ENCODE results near the gene CAMTA1.
"Not testable (repeated sequence)": the region's sequence is repeated elsewhere in the genome, so short reads cannot be mapped to it uniquely, and the experiment has no call there.

CAMTA1 gene

DNA sequence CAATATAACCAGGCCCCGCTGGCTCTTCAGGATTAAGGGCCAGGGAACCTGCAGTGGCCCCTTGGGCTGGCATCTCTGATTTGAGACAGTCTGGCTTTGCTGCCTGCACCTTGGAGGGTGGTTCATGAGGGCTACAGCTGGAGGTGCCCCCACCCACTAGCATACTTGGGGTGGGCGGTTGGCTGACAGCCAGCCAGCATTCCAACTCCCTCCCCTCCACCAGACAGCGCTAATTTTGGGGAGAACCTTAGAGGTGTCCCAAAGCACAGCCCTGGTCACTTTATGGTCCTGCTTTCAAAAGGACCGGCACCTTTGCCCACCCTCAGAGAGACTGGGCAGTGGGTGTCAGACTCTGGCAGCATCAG, 805.2 kb downstream of the CAMTA1 start:
- no peak for DNase-seq (ENCODE audit: low spot score)

DNA sequence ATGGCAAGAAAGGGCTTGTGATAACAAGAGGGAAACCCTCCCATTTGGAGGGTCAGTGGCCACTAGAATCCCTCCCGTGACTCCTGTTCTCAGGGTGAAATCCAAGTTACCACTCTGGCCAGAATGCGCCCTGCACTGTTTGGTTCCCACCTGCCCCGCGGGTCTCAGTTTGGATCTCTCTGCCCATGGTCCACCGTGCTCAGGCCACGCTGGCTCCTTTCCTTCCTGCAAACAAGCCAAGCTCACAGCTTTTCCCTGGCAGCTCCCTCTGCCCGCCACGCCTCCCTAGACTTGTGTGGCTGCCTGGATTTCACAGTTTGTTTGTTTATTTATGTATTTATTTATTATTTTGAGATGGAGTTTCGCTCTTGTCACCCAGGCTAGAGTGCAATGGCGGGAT, 806.3 kb downstream of the CAMTA1 start:
- no peak for DNase-seq (ENCODE audit: low spot score)

DNA sequence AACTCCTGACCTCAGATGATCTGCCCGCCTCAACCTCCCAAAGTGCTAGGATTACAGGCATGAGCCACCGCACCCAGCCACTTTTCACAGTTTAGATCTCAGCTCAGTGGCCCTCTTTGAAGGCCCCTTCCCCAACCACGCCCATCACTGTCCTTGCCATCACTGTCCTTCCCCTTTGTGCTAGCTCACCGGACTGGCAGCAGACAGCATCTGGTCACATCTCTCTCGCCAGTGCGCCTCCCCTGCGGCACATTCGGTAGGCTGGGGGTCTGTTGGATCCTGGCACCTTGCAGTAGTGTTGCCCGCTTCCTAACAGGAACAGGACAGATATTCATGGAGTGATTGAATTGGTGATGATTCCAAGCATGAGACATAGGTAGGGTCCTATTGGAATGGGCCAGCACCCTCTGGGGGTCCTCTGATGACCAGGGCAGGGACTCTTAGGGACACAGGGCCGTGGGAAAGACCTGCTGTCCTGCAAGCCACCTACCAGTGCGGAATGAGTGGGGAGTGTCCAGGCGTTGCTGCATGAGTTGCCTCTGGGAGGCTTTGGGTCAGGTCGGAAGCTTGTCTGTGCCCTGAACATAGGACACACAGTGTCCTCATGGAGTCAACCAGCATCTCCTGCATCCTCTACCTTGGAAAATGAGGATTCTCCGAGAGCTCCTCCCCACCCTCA, 807.0 kb downstream of the CAMTA1 start:
- no peak for DNase-seq (ENCODE audit: low spot score)

DNA sequence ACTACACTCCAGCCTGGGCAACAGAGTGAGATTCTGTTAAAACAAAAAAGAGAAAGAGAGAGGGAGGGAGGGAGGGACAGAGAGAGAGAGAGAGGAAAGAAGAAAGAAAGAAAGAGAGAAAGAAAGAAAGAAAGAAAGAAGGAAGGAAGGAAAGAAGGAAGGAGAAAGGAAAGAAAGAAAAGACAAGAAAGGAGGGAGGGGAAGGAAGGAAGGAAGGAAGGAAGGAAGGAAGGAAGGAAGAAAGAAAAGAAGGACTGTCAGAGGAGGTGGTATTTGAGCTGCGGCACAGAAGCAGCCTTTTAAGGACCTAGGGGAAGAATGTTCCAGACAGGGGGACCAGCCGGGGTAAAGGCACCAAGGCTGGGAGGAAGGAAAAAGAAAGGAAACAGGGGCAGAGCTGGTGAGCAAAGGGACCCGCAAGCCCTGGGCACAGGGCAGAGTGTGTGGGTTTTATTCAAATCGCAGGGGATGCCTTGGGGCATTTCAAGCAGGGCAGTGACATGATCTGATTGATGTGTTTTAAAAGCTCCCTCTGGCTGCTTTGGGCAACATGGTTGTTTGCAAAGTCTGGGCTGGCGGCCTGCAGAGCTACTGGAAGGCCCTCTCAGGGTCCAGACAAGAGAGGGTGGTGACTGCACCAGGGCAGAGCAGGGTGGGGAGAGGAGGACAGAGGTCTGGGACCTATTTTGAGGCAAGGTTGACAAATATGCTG, 808.9 kb downstream of the CAMTA1 start:
- no peak for DNase-seq (ENCODE audit: low spot score)

DNA sequence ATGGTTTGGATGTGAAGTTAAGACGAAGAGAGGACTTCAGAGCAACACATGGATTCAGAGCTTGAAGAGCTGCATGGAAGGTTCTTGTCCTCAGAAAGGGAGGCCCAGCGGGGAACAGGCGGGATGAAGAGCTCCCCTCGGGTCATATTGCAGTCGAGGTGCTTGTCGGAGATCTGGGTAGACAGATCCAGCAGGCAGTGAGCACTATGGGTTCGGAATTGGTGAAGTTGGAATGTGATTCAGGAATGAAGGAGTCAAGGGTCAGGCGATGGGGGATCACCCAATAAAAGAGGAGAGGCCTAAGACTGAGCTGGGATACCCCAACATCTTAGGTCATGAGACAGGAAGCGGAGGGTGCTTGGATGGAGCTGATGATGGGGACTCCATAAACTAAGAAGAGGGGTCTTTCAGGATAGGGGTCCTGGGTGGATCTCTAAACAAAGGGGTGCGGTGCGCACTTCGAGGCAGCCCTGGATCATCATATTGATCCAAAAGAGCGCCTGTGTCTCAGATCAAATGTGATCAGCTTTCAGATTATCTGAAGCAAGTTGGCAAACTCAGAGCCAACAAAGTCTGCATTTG, 809.6 kb downstream of the CAMTA1 start:
- no peak for DNase-seq (ENCODE audit: low spot score)

DNA sequence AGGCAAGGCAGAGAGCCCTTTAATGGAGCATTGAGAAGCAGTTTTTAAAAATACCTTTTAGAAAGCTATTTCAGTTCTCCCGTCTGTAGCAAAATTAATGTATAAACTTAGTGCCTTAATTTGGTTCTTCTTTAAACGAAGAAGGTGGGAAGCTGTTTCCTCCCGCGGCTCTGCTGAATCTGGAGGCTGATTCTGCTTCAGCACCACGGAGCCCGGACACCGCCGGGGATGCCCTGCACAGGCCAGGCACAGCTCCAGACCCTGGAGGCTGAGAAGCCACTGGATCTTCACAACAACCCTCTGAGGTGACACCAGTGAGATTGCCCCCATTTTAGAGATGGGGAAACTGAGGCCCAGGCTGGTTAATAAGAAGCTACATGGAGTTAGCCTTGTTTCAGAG, 810.1 kb downstream of the CAMTA1 start:
- no peak for DNase-seq (ENCODE audit: low spot score)

DNA sequence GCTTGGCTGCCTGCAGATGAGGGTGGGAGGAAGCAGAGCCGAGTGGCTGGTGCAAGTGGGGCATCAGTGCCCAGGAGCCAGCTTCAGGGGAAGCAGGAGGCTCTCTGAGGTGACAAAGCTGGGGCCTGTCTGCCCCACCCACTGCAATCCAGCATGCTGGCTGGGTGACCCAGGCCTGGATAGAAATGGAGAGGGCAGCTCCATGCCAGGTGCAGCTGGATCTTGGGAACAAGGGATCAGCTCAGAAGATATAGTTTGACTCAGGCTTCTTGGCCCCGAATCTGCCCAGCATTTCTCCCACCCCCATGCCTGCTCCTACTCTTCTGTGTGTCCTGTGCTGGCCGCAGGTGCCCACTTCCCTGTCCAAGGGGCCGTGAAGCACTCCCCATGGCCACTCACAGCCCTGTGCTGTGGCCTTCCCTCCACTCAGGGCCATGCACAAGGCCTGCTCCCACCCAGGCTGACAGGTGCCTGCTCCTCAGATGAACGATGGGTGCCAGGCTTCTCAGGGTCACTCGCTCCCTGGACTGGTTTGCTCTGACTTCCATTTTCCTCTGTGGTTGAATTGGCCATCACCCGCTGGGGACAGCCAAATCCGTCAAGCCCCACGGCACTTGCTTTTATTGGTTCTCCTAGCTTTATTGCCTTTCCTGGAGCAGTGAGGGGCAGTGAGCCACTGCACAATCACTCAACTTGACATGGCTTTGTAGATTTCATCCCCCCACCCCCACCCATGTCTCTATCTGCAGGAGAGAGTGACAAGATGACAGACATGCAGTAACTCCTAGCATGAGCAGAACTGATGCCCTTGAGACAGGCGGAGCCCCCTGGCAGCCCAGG, 811.1 kb downstream of the CAMTA1 start:
- DNase-seq (ENCODE audit: low spot score): no peak

DNA sequence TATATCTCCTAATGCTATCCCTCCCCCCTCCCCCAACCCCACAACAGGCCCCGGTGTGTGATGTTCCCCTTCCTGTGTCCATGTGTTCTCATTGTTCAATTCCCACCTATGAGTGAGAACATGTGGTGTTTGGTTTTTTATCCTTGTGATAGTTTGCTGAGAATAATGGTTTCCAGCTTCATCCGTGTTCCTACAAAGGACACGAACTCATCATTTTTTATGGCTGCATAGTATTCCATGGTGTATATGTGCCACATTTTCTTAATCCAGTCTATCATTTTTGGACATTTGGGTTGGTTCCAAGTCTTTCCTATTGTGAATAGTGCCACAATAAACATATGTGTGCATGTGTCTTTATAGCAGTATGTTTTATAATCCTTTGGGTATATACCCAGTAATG, 812.8 kb downstream of the CAMTA1 start:
- DNase-seq (ENCODE audit: low spot score): not testable (repeated sequence)

DNA sequence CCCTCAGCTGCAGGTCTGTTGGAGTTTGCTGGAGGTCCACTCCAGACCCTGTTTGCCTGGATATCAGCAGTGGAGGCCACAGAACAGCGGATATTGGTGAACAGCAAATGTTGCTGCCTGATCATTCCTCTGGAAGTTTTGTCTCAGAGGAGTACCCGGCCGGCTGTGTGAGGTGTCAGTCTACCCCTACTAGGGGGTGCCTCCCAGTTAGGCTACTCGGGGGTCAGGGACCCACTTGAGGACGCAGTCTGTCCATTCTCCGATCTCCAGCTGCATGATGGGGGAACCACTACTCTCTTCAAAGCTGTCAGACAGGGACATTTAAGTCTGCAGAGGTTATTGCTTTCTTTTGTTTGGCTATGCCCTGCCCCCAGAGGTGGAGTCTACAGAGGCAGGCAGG, 819.7 kb downstream of the CAMTA1 start:
- DNase-seq (ENCODE audit: low spot score): not testable (repeated sequence)

DNA sequence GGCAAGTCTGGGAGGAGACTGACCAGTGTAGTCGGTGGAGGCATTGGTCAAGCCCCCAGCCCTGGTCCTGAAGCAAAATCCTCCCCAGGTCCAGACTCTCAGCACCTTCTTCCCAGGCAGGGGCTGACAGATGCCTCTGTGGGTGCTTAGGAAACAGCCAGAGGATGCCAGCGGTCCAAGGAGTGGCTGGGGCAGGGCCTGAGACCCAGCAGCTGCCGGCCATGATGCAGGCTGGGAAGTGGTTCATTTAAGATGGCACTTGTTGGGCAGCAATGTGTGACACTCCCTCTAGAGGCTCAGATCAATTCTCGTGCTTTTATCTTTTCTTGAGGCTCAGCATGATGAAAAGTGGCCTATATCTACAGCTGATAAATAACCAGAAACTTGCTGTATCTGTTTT, 820.8 kb downstream of the CAMTA1 start:
- DNase-seq (ENCODE audit: low spot score): no peak

DNA sequence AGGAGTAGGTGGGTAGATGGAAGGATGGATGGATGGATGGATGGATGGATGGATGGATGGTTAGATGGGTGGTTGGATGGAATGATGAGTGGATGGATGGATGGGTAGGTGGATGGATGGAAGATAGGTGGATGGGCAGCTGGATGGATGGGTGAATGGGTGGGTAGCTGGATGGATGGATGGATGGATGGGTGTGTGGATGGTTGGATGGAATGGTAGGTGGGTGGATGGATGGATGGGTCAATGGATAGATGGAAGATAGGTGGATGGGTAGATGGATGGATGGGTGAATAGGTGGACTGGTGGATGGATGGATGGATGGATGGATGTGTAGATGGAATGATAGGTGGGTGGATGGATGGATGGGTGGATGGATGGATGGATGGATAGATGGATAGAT, 821.8 kb downstream of the CAMTA1 start:
- no peak for DNase-seq (ENCODE audit: low spot score)

DNA sequence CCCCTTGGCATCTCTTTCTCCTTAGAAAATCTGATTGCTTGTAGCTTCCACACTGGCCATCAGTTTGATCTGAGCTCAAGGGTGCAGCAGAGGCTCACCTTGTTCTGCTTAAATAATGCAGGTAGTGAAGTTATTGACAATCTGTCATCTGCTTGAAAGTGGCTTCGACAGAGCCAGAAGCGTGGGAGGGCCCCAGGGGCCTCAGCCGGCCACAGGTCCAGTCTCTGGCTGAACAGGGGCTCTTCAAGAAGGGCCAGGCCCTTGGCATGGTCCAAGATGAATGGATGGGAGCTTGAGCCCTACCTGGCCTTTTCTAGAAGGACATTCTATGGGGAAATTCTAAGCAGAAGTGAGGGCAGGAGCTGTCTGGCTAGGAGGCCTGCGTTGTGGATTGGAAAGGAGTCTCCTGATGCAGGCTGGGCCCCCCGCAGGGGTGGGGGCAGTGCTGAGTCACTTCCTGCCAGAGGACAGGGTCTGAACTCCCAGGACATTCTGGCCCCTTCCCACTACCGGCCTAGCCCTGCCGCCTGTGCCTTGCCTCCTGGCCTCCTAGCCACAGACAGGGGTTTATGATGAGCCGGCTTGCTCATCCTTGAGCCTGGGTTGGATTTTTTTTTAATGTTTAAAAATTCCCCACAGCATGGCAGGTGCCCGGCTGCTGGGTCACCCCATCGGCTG, 823.5 kb downstream of the CAMTA1 start:
- DNase-seq (ENCODE audit: low spot score): no peak

DNA sequence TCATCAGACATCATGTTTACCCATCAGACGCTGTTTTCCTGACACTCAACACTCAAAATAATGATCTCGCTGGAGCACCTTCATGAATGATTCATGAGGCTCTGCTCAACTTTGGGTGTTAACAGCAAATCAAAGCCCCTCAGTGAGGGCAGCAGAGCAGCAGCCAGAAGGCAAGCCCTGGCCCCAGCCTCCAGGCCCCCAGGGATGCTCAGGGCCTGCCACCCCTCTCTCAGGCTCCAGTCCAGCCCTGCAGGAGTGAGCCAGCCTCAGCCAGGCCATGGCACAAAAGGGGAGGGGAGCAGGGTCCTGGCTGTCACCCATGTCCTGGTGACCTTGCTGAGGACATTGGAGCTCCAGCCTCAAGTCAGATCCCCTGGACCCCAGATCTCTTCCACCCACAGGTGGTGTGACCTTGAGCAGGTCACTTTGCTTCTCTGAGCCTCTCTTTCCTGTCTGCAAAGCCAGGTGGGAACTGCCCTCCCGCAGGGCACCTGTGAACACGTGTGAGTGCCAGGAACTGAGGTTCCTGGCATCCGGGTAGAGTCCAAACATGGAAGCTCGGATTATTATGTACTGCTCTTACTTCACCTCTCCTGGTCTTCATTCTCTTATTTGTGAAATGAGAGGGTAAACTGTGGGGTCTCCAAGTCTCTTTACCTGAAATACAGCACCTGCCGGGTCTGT, 824.2 kb downstream of the CAMTA1 start:
- no peak for DNase-seq (ENCODE audit: low spot score)

DNA sequence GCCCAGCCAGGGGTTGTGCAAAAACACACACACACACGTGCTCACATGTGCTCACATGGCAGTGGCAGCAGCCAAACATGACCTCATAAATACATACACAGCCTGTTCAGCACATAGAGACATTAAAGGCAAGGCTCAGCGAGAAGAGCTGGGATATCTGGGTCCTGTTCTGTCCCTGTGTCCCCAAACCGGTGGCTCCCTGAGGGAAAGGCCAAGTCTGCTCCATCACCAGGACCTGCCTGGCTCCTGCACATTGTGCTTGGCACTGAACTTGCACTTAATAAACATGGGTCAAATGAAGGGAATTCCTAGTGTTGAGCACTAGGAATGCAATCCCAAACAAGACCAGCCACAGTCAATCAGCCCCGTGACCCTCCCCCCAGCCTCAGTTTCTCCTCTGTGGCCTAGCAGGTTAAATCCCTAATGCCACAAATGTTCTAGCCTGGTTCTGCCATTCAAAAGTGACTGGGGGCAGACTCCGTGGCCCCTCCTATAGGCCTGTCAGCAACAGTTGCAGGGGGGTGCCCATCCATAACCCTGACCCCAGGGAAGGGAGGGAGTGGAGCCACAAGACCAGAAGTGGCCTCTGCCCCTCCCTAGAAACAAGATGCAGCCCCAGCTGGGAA, 825.0 kb downstream of the CAMTA1 start:
- DNase-seq (ENCODE audit: low spot score): no peak

DNA sequence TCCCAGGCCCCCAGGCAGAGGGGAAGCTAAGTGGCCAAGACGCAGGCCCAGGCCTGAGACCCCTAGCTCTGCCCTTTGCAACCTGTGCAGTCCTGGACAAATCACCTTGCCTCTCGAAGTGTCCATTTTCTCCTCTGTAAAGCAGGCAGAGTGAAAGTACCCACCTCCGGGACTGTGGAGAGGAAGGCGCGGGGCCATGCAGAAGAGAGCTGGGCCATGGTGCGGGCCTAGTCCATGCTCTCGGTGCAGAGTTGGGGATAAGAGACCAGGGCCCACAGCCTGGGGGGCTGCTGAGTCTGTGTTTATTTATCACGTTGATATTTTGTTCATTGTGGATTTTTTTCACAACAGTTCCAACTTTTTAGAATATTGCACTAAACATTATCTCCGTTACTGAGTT, 825.7 kb downstream of the CAMTA1 start:
- DNase-seq (ENCODE audit: low spot score): no peak

DNA sequence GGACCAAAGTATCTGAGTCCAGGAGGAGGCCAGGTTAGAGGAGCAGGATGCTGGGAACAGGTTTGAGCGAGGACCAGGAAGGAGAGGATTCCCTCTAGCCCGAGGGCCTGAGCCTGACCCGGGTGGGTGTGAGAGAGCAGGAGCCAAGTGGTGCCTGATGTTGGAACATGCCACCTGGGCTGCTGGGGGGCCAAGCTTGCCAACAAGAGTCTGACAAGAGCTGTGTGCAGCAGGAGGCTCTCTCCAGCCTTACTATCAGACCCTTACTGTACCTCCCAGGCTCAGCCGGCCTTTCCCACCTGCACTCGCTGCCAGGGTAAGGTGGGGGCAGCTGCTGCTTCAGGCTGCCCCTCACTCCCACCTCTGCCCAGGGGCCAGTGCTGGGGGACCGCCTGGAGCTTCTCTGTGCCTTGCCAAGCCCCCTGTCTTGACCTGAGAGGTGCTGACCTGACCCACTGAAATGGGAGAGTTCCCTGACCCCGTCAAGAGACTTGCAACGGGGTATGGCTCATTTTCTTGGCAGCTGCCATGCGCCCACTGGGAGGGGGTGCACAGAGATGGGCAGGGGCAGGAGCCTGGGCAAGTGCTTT, 826.3 kb downstream of the CAMTA1 start:
- no peak for DNase-seq (ENCODE audit: low spot score)

DNA sequence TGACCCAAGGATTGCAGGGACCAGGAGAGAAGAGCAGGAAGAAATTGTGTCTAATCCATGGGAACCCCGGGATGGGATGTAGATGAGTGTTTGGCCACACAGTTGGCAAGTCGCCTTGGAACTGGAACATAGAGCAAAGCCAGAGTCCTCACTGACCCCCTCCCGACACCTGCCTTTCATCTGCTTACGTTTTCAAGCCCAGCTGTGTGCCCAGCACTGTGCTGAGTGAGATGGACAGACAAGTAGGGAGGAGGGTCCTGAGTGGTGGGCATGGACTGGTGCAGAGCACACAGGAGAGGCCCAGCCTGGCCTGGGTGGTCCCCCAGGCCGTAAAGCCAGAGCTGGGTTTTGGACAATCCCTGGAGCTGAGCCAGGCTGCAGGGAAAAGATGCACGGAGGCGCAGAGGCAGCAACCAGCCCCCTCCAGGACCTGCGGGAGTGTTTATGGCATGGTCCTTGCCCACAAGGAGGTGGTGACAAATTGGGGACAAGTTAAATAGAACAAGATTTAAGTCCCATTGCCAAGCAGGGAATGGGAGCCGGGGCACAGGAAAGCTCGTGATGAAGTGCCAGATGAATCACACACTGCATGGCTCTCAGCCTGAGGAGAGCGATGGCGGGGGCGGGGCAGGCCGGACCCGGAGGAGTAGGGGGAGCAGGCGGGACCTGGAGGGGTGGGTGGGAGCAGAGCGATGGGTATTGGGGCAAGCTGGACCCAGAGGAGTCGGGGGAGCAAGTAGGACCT, 828.0 kb downstream of the CAMTA1 start:
- no peak for DNase-seq (ENCODE audit: low spot score)

DNA sequence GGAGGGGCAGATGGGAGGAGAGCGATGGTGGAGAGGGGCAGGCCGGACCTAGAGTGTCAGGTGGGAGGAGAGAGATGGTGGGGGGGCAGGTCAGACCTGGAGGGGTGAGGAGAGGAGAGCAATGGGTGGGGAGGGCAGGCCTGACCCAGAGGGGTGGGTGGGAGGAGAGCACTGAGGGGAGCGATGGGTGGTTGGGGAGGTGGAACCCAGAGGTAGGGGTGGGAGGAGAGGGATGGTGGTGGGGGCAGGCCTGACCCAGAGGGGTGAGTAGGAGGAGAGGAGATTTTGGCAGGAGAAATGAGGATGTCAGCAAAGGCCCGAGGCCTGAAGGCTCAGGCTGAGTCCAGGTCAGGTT, 828.6 kb downstream of the CAMTA1 start:
- DNase-seq (ENCODE audit: low spot score): no peak

DNA sequence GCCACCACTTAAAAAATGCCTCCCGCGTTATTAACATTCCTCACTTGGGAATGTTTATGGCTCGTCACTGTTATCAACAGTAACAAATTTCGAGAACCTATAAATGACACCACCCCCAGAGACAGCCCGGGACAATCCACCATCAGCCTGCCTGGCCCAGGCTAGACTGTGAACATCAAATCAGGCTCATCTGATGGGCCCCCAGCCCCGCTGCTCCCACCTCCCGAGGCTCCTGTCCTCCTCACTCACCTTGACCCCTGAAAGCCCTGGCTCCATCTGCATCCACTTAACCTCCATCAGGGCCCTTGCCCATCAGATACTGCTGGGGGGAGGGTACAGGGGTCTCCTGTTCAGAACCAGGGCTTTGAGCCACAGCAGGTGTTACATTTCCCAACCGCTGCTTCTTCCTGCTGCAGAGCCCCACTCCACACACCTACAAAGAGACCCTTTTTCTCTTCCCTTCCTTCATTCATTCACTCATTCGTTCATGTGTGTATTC, 829.4 kb downstream of the CAMTA1 start:
- DNase-seq (ENCODE audit: low spot score): no peak

DNA sequence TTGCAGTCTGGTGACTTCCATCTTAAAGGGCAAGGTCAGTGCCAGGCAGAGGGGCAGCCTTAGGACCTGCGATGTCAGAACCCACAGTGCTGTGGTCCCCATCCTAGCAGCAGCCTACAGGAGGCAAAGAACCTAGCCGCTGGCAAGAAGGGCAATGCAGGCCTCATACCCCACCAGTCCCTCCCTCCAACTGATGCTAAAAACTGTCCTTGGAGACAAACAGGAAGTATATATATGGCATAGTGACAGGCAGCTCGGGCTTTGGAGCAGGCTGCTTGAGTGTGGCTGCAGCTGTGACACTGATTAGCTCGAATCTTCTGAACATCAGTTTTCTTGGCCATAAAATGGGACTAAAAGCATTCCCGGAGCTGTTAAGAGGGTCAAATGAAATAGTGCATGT, 829.9 kb downstream of the CAMTA1 start:
- DNase-seq (ENCODE audit: low spot score): no peak

All from pons (tissue), 1 donor.